Caco-2 (cell line): ENCODE results near the gene LRRC31. TPM values are rescaled to one million over a fixed set of nuclear protein-coding genes. Genes with fewer than 3 reads are reported as not detected.
A peak's percentile ranks its signal among the peaks of the same experiment; 100 is the strongest.

Experiments
- BruUV-seq: library from RNA; stranded (reverse); fragments of 400-500 nt; replicated peaks from 2 replicates; lab custom pipeline; 2021; lab: Mats Ljungman, UMichigan
- CTCF ChIA-PET: fragments of 300-600 bp; sonication (Branson Sonifier 250); formaldehyde crosslinking; loops from one replicate; lab custom pipeline; 2022; ENCODE audit warnings: antibody characterized with exemption; lab: Charles Lee
- POLR2A ChIA-PET: fragments of 300-600 bp; sonication (Branson Sonifier 250); formaldehyde crosslinking; loops from one replicate; lab custom pipeline; 2022; ENCODE audit warnings: antibody characterized with exemption; lab: Charles Lee
- DNase-seq, 2 experiments: peaks; one replicate each; pipeline versions ENCODE4 v3.0.0 to v3.0.0-alpha.2; 2020 to 2022
- H3K27me3 ChIP-seq: replicated peaks from 2 replicates; pipeline ENCODE4 v1.6.0; 2011; ENCODE audit warnings: low read length; ENCODE audit not compliant: control insufficient read depth, insufficient read depth
- H3K36me3 ChIP-seq: 2 replicates; pipeline ENCODE4 v1.5.1; 2011; ENCODE audit warnings: low read length; ENCODE audit not compliant: control insufficient read depth, insufficient read depth
- H3K4me1 ChIP-seq: fragments of 250-450 bp; sonication (Bioruptor Pico); 2 replicates; pipeline ENCODE4 v1.5.1; 2020; ENCODE audit warnings: mild to moderate bottlenecking
- H3K4me3 ChIP-seq: 2 replicates; pipeline ENCODE4 v1.5.1; 2011; ENCODE audit warnings: low read depth, mild to moderate bottlenecking, control low read depth, low read length
- H3K9me3 ChIP-seq: fragments of 250-450 bp; sonication (Bioruptor Pico); 2 replicates; pipeline ENCODE4 v1.5.1; 2020; ENCODE audit warnings: mild to moderate bottlenecking, moderate library complexity
- H3K27ac Mint-ChIP-seq: one replicate; pipeline ENCODE4 v1.8.0; 2022; ENCODE audit warnings: mixed read lengths; ENCODE audit not compliant: unreplicated experiment
- H3K27me3 Mint-ChIP-seq: one replicate; pipeline ENCODE4 v1.8.0; 2022; ENCODE audit warnings: mixed read lengths; ENCODE audit not compliant: insufficient read depth, unreplicated experiment
- H3K36me3 Mint-ChIP-seq: one replicate; pipeline ENCODE4 v1.8.0; 2022; ENCODE audit warnings: mild to moderate bottlenecking, mixed read lengths; ENCODE audit not compliant: insufficient read depth, unreplicated experiment
- H3K4me1 Mint-ChIP-seq: one replicate; pipeline ENCODE4 v1.8.0; 2022; ENCODE audit warnings: low read depth, mixed read lengths; ENCODE audit not compliant: unreplicated experiment
- H3K4me3 Mint-ChIP-seq: one replicate; pipeline ENCODE4 v1.8.0; 2022; ENCODE audit warnings: mild to moderate bottlenecking, moderate library complexity, mixed read lengths; ENCODE audit not compliant: unreplicated experiment
- H3K9me3 Mint-ChIP-seq: one replicate; pipeline ENCODE4 v1.8.0; 2022; ENCODE audit warnings: mixed read lengths; ENCODE audit not compliant: unreplicated experiment
- intact Hi-C: fragments of 100-400 bp; cut with micrococcal nuclease; formaldehyde crosslinking; loops from one replicate; pipeline ENCODE4 v1.10.0; 2022; ENCODE audit not compliant: unreplicated experiment
- total RNA-seq: library from RNA; stranded (reverse); gene quantifications from 2 replicates; pipeline ENCODE4 v1.2.3, GENCODE V29; 2022
- TF ChIP-seq, protein P1 (sequence below), 2 experiments: fragments of 200-600 bp in 1 of 2; IDR thresholded peaks; 1 replicate in 1 of 2; 2 replicates in 1 of 2; pipeline versions ENCODE4 v1.5.1 to v1.8.0; 2011 to 2022; ENCODE audit warnings: antibody characterized with exemption in 1 of 2, control low read depth in 1 of 2, inconsistent platforms in 1 of 2, low read depth in 1 of 2, low read length in 1 of 2, mild to moderate bottlenecking in 1 of 2, moderate library complexity in 1 of 2; ENCODE audit not compliant: insufficient read depth in 1 of 2, severe bottlenecking in 1 of 2, unreplicated experiment in 1 of 2

The LRRC31 gene
- total RNA-seq, 1 experiment from 2014 or later: 0.64 TPM

DNA sequence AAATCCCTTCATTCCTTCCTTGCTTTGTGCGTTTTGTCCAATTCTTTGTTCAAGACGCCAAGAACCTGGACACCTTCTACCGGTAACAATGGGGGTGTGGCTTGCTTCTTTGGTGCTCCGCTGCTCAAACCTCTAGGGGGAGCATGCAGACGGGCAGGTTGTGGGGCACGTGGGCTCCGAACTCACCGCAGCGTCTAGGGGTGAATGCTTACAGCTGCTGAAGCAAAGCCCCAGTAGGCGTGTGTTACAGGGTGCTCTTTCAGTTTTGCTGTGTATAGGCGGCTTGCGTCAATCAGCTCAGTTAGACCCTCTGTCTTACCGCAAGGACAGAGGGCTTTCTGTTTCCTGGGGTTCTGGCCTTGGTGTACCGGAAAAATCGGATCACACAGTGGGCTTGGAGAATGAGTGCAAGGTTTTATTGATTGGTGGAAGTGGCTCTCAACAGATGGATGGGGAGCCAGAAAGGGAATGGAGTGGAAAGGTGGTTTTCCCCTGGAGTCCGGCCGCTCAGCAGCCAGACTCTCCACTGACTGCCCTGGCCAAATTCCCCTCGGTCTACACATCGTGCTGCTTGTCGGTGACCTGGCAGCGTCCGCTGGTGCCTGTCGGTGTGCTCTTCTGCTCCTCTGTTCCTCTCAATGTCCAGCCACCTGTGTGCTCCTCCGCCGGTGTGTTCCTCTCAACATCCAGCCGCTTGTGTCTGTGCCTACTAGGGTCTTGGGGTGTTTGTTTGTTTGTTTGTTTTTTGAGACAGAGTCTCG is 55.8 kb downstream of the LRRC31 start:
- ChIA-PET POLR2A (no interaction called here), CTCF (no interaction called here)
- H3K9me3 Mint-ChIP-seq: peaks cover 23% of the 10 kb centered on the region
- no TSS peak for BruUV-seq
- H3K27ac Mint-ChIP-seq: no peak overlapping the region
- H3K9me3 ChIP-seq: peaks cover 9% of the 10 kb centered on the region
- H3K4me1 ChIP-seq: no peaks in the 10 kb centered on the region
- intact Hi-C loops: no loop called here
- H3K4me3 ChIP-seq: no peak overlapping the region
- H3K27me3 Mint-ChIP-seq: peaks cover 9% of the 10 kb centered on the region
- H3K36me3 Mint-ChIP-seq: no peaks in the 10 kb centered on the region
- H3K4me1 Mint-ChIP-seq: no peaks in the 10 kb centered on the region
- H3K27me3 ChIP-seq: no peaks in the 10 kb centered on the region
- no peak for DNase-seq
- H3K36me3 ChIP-seq: no peaks in the 10 kb centered on the region
- H3K4me3 Mint-ChIP-seq: no peak overlapping the region
- TF ChIP-seq, protein P1, sequence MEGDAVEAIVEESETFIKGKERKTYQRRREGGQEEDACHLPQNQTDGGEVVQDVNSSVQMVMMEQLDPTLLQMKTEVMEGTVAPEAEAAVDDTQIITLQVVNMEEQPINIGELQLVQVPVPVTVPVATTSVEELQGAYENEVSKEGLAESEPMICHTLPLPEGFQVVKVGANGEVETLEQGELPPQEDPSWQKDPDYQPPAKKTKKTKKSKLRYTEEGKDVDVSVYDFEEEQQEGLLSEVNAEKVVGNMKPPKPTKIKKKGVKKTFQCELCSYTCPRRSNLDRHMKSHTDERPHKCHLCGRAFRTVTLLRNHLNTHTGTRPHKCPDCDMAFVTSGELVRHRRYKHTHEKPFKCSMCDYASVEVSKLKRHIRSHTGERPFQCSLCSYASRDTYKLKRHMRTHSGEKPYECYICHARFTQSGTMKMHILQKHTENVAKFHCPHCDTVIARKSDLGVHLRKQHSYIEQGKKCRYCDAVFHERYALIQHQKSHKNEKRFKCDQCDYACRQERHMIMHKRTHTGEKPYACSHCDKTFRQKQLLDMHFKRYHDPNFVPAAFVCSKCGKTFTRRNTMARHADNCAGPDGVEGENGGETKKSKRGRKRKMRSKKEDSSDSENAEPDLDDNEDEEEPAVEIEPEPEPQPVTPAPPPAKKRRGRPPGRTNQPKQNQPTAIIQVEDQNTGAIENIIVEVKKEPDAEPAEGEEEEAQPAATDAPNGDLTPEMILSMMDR (IDR thresholded peaks at IDR 0.05; ENCODE audit: insufficient read depth in 1 of 2, low read depth in 1 of 2, low read length in 1 of 2, severe bottlenecking in 1 of 2, unreplicated experiment in 1 of 2): no peak

DNA sequence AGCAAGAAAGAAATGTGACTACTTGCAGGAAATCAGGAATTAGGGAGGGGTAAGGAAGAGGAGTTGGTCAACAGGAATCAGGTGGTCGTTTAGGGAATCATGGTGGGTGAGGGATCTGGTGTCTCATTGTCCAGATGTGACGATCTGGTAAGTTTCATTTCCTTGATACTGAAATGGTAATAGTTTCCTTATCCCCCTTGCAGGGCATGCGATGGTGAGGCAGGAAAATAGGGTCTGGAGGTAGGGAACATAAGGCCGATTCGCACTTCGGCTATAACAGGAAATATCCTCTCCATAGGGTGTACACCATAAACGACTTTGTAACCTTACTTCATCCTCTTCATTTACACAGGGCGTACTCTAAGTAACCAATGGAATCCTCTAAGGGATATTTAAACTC is 56.5 kb downstream of the LRRC31 start:
- no peak for DNase-seq
- H3K4me1 Mint-ChIP-seq: no peaks in the 10 kb centered on the region
- TF ChIP-seq, protein P1 (IDR thresholded peaks at IDR 0.05; ENCODE audit: insufficient read depth in 1 of 2, low read depth in 1 of 2, low read length in 1 of 2, severe bottlenecking in 1 of 2, unreplicated experiment in 1 of 2): no peak
- H3K4me3 Mint-ChIP-seq: no peak overlapping the region
- Histone ChIP-seq H3K36me3 (no peaks in the 10 kb centered on the region), H3K9me3 (peaks cover 9% of the 10 kb centered on the region), H3K4me1 (no peaks in the 10 kb centered on the region), H3K27me3 (no peaks in the 10 kb centered on the region), H3K4me3 (no peak overlapping the region)
- no peak overlapping the region for H3K27ac Mint-ChIP-seq
- intact Hi-C loops: no loop called here
- peaks cover 23% of the 10 kb centered on the region for H3K9me3 Mint-ChIP-seq
- no TSS peak for BruUV-seq
- POLR2A ChIA-PET: no interaction called here
- CTCF ChIA-PET: no interaction called here
- peaks cover 8% of the 10 kb centered on the region for H3K27me3 Mint-ChIP-seq
- H3K36me3 Mint-ChIP-seq: no peaks in the 10 kb centered on the region

DNA sequence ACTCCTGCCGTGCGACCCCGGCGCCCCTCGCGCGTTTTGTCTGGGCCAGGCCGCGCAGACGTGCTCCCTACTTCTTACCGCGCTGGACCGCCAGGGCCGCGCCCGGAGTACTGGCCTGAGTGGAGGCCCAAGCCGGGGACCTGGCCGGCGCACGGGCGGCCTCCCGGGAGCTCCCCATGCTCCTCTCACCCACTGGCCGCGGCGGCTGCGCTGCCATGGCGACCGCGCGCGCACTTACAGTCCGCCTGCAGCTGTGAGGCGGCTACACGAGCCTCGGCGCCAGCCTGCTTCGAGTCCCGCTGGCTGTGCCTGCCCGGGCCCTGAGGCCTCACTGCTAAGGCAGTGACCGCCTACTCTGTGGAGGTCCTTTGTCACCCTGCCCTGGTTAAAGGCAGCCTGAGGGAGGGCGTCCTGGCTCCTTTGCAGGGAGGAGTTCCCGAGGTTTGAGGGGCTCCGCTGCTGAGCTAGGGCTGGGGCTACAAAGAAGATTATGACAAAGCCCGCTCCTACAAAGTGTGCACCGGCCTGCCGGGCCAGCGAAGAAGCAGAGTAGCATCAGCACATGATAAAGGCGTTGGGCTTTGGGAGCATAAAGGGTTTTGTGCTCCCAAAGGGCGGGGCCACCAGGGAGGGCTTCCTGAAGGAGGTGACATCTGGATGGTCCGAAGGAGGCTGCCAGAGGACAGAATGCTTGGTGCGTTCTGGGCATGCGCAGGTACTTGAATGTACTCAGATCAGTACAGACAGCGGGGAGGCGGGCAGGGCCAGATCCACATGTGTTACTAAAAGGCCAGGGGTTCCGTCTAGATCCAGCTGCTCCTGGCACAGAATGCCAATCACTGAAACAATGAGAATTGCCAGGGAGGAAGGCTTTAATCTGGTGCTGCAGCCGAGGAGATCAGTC is 57.2 kb downstream of the LRRC31 start, which contains the start of the genes LRRC34 and LRRIQ4:
Gene LRRC34 (minus strand): TSS at position 573 of the 904 bp plus-strand sequence. CDS start 356 bp downstream, at position 217.
Gene LRRIQ4 (plus strand): TSS at position 539 of the 904 bp plus-strand sequence. CDS start 9,052 bp downstream, outside the sequence.
- Mint-ChIP-seq H3K27ac (no peak within 1 kb of the TSS), H3K4me1 (no peaks in the 10 kb centered on the region), H3K27me3 (peaks cover 4% of the 10 kb centered on the region), H3K4me3 (peak within 1 kb of the TSS; percentile 60), H3K9me3 (peaks cover 20% of the 10 kb centered on the region), H3K36me3 (no peaks in the 10 kb centered on the region)
- peak within 1 kb of the TSS; percentile 33 for H3K4me3 ChIP-seq
- ChIA-PET CTCF (no interaction called here), POLR2A (no interaction called here)
- intact Hi-C loops: no loop called here
- H3K36me3 ChIP-seq: no peaks in the 10 kb centered on the region
- no peaks in the 10 kb centered on the region for H3K27me3 ChIP-seq
- no peaks in the 10 kb centered on the region for H3K4me1 ChIP-seq
- H3K9me3 ChIP-seq: peaks cover 9% of the 10 kb centered on the region
- TF ChIP-seq, protein P1 (IDR thresholded peaks at IDR 0.05; ENCODE audit: insufficient read depth in 1 of 2, low read depth in 1 of 2, low read length in 1 of 2, severe bottlenecking in 1 of 2, unreplicated experiment in 1 of 2): no peak
- peak; percentile 44 to 51 for DNase-seq
- no TSS peak for BruUV-seq
